ENCODE measurements around the gene HTT. TPM values are rescaled to one million over a fixed set of nuclear protein-coding genes. Genes with fewer than 3 reads are reported as not detected.
A peak's percentile ranks its signal among the peaks of the same experiment; 100 is the strongest.
"Not testable (repeated sequence)": the region's sequence is repeated elsewhere in the genome, so short reads cannot be mapped to it uniquely, and the experiment has no call there.

Gene HTT
- total RNA-seq, 1 donor from 2014 or later, result 43.9 TPM

DNA sequence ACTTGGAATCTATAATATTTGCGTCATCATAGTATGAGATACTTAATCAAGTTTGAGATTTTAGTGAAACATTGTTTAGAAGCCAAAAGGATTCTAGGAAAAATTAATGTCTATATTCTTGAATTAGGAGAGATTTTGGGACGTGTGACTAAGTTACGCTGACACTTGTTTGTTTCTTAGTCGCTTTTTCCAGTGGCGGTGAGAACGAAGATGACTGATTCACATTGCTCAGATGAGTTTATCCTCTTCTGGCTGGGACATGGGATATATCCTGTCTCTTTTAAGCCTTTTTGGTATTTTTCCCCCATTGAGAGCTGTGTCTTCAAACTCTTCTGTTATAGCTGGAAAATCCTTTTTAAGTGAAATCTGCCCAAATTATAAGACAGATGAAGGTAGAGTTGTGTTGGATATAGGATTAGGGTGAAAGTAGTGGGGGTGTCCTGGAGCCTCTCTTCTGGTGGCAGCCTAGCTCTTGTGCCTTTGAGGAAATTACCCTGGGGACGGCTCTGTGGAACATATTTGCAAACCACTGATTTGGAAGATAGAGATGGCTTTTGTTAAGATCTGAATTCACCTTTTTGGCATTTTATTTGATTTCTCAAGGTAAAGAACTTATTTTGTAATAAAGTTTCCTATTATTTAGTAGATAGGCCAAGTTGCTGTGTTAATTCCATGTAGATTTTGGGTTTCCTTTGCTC, 49.7 kb downstream of the HTT start:
- peak; percentile 34 for DNase-seq

- no peak for DNase-seq
These were observed 52.6 kb downstream of the HTT start for GRCh38 chr4:3127112-3127511.

DNA sequence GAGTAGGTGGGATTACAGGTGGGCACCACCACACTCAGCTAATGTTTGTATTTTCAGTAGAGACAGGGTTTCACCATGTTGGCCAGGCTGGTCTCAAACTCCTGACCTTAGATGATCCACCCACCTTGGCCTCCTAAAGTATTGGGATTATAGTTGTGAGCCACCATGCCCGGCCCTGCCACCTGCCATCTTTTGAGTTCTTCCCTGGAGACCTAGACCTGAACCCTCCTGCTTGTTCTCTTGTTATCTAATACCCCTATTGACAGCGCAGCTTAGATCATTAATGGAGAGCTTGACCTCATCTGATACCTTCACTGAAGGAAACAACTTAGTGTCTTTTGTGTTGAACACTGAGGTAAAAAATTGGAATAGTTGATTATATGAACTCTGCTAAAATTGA, 53.6 kb downstream of the HTT start:
- DNase-seq, result no peak

DNA sequence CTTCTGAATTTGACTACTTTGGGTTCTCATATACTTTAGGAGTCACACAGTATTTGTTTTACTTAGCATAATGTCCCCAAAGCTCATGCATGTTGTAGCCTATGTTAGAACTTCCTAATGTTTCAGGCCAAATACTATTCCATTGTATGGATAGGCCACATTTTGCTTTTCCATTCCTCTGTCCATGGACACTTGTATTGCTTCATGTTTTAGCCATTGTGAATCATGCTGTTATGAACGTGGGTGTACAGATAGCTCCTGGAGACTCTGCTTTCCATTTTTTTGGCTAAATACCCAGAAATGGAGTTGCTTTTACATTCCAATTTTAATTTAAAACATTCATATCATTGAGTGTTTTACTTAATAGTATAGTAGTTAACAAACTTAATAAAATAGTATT, 54.5 kb downstream of the HTT start:
- DNase-seq, result no peak

- no peak for DNase-seq
These were observed 55.7 kb downstream of the HTT start for GRCh38 chr4:3130201-3130600.

DNA sequence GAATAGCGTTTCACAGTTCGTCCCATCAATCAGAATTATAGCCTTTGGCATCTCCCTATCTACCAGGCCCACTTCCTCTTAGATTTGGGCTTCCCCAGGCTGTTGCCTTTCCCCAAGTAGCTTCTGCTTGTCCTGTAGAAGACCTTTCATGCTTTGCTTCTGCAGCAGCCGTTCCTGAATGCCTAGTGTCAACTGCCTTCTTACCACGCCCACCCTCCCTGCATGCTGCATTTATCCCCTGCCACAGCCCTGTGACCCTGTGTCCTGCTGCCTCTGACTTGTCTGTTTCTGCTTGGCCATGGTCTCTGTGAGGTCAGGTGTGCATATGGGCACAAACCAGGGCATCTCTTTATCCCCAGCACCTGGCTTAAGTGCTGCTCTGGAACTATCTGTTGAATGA, 56.3 kb downstream of the HTT start:
- DNase-seq, result no peak

GRCh38 chr4:3134201-3134600, 59.7 kb downstream of the HTT start:
- no peak for DNase-seq

DNA sequence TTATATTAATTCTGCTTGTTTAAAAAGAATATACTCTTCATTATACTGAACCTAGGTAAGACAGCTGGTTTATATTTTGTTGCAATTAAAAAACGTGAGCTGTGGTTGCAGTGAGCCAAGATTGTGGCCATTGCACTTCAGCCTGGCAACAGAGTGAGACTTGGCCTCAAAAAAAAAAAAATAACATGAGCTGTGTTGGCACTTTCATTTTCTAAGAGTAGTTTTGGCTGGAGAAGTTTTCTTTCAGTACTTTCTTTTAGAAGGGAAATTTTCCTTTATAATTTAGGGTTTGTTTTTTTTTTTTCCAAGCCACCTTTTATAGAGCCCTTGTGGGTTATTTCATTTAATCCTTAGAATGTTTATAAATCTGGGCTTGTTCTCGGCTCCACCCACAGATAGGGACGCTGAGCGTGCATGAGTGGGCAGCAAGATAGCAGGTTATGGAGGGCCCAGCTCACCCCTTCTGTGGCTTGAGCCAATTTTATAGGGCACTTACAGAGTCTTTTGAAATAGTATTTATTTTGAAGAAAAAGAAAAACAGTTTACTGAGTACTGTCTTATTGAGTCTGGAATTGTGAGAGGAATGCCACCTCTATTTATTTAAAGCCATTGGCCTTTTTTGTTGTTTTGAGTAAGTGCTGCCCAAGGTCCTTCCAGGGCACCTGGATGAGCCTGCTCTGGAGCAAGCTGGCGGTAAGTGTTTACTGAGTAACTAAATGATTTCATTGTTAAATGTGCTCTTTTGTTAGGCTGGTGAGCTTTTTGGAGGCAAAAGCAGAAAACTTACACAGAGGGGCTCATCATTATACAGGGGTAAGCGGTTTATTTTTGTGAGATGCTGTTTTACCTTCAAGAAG, 60.9 kb downstream of the HTT start:
- DNase-seq, result no peak

DNA sequence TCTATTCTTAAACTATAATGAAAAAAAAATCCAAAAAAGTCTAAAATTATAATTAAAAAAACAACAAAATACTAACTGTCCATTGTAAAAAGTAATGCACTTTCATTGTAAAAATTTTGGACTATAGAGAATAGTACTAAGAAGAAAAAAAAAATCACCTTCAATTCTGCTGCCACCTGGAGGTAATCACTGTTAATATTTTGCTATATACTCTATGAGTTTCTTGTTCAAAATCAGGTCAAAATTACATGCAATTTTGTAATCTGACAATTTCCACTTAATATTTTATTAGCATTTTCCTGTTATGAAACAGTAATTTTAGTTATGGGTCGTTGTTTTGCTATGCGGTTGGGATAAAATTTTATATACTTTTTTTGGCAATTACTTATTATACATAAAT, 62.0 kb downstream of the HTT start:
- peak; percentile 54 for DNase-seq

DNA sequence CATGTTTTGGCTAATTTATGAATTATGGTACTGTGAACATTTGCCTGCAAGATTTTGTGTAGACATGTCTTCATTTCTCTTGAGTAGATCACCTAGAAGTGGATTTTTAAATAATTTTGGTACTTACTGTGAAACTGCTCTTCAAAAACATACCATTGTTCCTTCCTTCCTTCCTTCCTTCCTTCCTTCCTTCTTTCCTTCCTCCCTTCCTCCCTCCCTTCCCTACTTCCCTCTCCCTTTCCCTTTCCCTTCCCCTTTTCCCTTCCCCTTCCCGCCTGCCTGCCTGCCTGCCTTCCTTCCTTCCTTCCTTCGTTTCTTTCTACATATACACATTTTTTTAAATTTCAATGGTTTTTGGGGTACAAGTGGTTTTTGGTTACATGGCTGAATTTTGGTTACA, 63.4 kb downstream of the HTT start:
- no peak for DNase-seq

DNA sequence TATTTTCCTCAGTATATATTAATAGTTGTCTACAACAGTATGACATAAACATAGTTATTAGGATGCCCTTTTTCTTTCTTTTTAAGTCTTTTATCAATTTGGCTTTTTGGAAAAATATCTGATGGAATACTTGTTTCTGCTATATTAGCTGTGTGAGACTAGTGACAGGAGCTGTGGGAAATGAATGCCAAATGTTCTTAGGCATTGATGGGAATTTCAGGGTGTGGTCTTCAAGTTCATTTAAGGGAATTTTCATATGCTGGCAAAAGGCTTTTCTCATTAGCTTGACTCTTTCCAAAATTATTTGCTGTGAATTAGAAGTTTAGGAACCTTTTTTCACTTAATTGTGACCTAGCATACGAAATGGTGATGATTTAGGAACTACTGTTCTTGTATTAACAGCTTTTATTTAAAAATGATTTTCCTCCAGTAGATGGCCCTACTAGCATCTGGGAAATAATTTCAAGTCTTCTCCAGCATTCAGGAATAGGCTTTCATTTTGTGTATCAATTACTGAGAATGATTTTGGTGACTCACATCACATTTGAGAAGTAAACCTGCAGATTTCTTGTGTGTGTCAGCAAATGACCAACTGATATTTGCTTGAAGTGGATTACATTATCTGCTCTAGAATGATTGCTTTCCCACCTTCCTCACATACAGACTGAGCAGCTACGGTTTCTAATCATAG, 70.9 kb downstream of the HTT start:
- DNase-seq, result peak; percentile 48

GRCh38 chr4:3148926-3149325, 74.4 kb downstream of the HTT start:
- no peak for DNase-seq

DNA sequence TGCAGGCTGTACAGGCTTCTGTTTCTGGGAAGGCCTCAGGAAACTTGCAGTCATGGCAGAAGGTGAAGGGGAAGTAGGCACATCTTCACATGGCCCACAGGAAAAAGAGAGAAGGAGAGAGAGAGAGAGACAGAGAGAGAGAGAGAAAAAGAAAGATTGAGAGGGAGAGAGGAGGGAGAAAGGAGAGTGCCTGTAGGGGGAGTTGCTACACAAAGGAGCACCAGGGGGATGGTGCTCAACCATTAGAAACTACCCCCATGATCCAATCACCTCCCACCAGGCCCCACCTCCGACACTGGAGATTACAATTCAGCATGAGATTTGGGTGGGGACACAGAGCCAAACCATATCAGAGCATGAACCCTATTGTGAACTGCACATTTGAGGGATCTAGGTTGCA, 76.8 kb downstream of the HTT start:
- DNase-seq, result not testable (repeated sequence)

GRCh38 chr4:3157366-3157765, 82.9 kb downstream of the HTT start:
- DNase-seq, result no peak

- DNase-seq, result no peak
These were observed 84.4 kb downstream of the HTT start for GRCh38 chr4:3158841-3159240.

DNA sequence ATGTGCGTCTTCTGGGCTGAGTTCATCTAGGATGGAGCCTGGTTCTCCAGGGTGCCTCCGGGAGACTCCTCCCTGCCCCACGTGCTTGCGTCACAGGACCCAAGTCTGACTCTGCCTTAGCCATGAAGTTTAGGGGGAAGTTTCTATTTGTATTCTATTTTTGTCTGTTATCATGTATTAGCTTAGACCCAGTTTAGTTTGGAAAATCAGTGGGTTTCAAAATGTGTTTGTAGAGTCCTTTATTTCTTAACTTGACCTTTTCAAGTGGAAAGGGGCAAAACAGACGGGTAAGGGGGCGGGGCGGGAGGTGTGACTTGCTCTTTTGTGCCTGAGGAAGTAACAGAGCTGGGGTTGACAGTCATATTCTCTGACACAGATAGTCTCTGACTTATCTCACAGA, 86.0 kb downstream of the HTT start:
- DNase-seq, result no peak

- not testable (repeated sequence) for DNase-seq
These were observed 86.6 kb downstream of the HTT start for GRCh38 chr4:3161044-3161443.

GRCh38 chr4:3166434-3166833, 92.0 kb downstream of the HTT start:
- not testable (repeated sequence) for DNase-seq

- no peak for DNase-seq
These were observed 93.5 kb downstream of the HTT start for GRCh38 chr4:3168029-3168428.

DNA sequence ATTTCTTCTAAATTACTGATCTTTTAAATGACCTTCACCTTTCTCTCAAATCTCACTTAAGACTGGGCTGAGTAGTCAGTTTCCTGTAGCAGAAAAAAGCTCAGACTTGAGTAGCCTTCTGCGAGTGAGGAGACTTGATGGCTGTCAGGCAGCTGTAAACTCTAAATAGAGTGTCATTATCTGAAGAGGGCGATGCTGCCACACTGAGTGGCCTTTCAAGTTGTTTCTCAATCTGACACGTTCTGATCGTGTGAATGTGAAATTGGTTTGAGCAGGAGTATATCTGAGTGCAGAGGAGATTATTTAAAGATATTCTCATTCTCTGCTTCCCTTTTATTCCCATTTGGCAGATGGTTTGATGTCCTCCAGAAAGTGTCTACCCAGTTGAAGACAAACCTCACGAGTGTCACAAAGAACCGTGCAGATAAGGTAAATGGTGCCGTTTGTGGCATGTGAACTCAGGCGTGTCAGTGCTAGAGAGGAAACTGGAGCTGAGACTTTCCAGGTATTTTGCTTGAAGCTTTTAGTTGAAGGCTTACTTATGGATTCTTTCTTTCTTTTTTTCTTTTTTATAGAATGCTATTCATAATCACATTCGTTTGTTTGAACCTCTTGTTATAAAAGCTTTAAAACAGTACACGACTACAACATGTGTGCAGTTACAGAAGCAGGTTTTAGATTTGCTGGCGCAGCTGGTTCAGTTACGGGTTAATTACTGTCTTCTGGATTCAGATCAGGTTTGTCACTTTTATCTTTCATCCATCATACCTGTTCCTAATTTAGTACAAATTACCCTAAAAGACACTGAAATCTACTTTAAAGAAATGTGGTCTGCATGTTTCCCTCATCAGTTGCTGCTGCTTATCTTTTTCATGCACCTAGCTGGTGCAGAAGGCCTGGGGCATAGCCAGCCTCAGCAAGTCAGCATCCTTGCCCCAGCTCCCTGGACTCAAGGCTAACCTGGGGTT, 100.2 kb downstream of the HTT start:
- no peak for DNase-seq

DNA sequence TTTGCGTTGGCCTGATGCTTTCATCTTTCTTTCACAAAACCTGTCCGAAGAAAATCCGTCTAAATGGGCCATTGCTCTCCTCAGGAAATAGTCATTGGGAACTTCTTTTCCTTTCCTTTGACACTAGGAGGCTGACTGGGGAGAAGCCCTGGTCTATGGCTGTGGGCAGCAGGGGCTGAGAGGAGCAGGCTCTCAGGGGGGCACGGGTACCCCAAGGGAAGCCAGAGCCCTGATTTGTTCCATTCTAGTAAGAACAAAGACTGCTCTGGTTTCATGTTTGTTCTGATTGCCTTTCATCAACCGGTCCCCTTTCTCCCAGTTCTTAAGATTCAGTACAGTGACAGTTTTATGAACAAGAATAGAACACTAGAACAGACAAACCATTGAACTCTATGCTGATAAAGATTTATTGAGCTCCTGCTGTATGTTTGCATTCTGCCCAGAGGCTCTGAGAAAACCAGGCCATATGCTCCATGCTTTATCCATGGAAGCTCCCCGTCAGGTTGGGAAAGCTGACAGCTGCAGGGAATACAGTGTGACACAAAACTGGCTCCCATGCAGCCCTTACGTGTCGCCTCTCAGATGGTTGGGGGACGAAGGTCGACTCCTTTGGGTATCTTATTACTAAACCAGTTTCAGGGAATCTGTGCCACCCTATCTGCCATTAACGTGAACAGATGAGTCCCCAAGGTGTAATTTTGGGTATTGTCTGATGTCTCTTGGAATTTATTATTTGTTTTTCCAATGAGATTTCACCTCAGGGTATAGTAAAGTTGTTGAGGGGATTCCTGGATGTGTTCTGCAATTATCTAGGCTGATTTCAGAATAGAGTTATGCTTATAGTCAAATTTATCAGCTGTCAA, 102.1 kb downstream of the HTT start:
- no peak for DNase-seq
